ENCODE results near the gene ZBTB16.

The ZBTB16 gene

GRCh38 chr11:114283422-114283821 lies 223.9 kb downstream of the ZBTB16 start:
- no peak for DNase-seq (ENCODE audit: low spot score)

GRCh38 chr11:114284021-114284420 lies 224.5 kb downstream of the ZBTB16 start:
- DNase-seq (ENCODE audit: low spot score) = no peak

GRCh38 chr11:114284914-114285313 lies 225.4 kb downstream of the ZBTB16 start:
- DNase-seq (ENCODE audit: low spot score) = no peak

- no peak for DNase-seq (ENCODE audit: low spot score)
Observed at GRCh38 chr11:114285599-114285998, 226.1 kb downstream of the ZBTB16 start.

- DNase-seq (ENCODE audit: low spot score) = no peak
Observed at GRCh38 chr11:114286229-114286628, 226.7 kb downstream of the ZBTB16 start.

- no peak for DNase-seq (ENCODE audit: low spot score)
Observed at GRCh38 chr11:114287154-114287553, 227.6 kb downstream of the ZBTB16 start.

GRCh38 chr11:114288136-114288535 lies 228.6 kb downstream of the ZBTB16 start:
- no peak for DNase-seq (ENCODE audit: low spot score)

- DNase-seq (ENCODE audit: low spot score) = no peak
Observed at GRCh38 chr11:114289779-114290178, 230.3 kb downstream of the ZBTB16 start.

- no peak for DNase-seq (ENCODE audit: low spot score)
Observed at GRCh38 chr11:114290503-114291235, 231.2 kb downstream of the ZBTB16 start.

- no peak for DNase-seq (ENCODE audit: low spot score)
Observed at GRCh38 chr11:114291381-114291780, 231.9 kb downstream of the ZBTB16 start.

GRCh38 chr11:114291842-114292680 lies 232.6 kb downstream of the ZBTB16 start:
- no peak for DNase-seq (ENCODE audit: low spot score)

- DNase-seq (ENCODE audit: low spot score) = no peak
Observed at GRCh38 chr11:114293201-114293711, 233.7 kb downstream of the ZBTB16 start.

- no peak for DNase-seq (ENCODE audit: low spot score)
Observed at GRCh38 chr11:114295676-114296604, 236.4 kb downstream of the ZBTB16 start, which contains the start of gene NNMT. NNMT (plus strand) TSS chr11:114296399; CDS start chr11:114296557, 158 bp downstream.

GRCh38 chr11:114296605-114297372 lies 237.3 kb downstream of the ZBTB16 start:
- DNase-seq (ENCODE audit: low spot score) = no peak

GRCh38 chr11:114297806-114298709 lies 238.5 kb downstream of the ZBTB16 start:
- no peak for DNase-seq (ENCODE audit: low spot score)

GRCh38 chr11:114298710-114299109 lies 239.2 kb downstream of the ZBTB16 start:
- no peak for DNase-seq (ENCODE audit: low spot score)
